ENCODE data around the gene TRABD. TPM values are rescaled to one million over a fixed set of nuclear protein-coding genes. Genes with fewer than 3 reads are reported as not detected.

The TRABD gene
- total RNA-seq, 6 experiments from 2014 or later: 25.0 to 36.0 (median 27.6) TPM

DNA sequence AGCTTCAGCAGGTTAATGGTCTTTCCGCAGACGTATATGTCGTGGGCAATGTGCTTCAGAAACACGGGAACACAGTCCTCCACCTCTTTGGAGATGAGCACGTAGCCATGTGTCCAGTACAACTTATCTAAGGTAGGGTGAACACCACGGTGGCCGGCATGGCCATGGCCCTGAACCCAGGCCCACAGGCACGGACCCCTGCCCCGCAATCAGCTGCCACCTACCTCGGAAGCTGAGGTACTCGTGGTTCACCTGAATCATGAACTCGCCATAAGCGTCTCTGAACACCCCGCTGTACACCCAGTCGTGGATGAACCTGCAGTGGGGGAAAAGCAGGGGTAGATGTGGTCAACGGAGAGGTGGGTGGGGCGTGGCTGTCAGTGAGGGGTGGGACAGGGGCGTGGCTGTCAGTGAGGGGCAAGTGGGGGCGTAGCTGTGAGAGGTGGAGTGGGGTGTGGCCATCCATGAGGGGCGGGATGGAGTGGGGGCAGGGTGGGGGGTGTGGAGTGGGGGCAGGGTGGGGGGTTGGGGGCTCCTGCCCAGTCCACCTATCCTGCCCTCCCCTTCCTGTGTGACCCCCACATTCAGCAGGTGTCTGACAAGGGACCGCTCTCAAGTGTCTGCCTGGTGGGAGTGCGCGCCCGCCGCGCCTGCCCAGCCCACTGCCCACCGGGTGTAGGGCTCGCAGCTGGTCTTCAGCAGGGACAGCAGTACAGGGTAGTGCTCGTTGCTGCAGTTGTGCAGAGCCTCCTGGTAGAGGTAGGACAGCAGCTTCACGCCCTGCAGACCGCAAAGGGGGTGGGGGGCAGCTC is 40.6 kb downstream of the TRABD start:
- Mint-ChIP-seq H3K36me3 (ENCODE audit: low read depth) (peaks cover 13% of the 10 kb centered on the region), H3K4me1 (ENCODE audit: low read depth) (no peaks in the 10 kb centered on the region), H3K27ac (no peak overlapping the region), H3K9me3 (no peaks in the 10 kb centered on the region), H3K4me3 (no peak overlapping the region), H3K27me3 (ENCODE audit: insufficient read depth) (no peaks in the 10 kb centered on the region; the same call in 1 of the 2 replicates)
- DNase-seq: no peak
- no peak for TF ChIP-seq CTCF (IDR thresholded peaks at IDR 0.05)

DNA sequence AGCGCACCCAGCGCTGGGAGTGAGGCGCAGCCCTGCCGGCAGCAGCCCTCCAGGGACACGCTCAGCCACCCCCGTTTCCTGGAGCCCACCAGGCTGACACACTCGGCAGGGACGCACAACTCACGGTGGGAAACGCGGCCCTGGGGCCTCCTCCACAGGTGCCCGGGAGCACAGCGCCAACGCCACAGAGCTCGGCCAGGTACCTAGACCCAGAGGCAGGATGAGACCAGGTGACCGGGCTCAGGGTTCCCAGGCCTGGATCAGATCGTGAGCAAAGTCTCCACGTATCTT is 41.1 kb downstream of the TRABD start:
- H3K9me3 Mint-ChIP-seq: no peaks in the 10 kb centered on the region
- no peak for DNase-seq
- no peak overlapping the region for H3K27ac Mint-ChIP-seq
- no peaks in the 10 kb centered on the region for H3K4me1 Mint-ChIP-seq (ENCODE audit: low read depth)
- H3K27me3 Mint-ChIP-seq (ENCODE audit: insufficient read depth): no peaks in the 10 kb centered on the region; the same call in 1 of the 2 replicates
- H3K36me3 Mint-ChIP-seq (ENCODE audit: low read depth): peaks cover 13% of the 10 kb centered on the region
- H3K4me3 Mint-ChIP-seq: no peak overlapping the region
- TF ChIP-seq CTCF (IDR thresholded peaks at IDR 0.05): no peak

DNA sequence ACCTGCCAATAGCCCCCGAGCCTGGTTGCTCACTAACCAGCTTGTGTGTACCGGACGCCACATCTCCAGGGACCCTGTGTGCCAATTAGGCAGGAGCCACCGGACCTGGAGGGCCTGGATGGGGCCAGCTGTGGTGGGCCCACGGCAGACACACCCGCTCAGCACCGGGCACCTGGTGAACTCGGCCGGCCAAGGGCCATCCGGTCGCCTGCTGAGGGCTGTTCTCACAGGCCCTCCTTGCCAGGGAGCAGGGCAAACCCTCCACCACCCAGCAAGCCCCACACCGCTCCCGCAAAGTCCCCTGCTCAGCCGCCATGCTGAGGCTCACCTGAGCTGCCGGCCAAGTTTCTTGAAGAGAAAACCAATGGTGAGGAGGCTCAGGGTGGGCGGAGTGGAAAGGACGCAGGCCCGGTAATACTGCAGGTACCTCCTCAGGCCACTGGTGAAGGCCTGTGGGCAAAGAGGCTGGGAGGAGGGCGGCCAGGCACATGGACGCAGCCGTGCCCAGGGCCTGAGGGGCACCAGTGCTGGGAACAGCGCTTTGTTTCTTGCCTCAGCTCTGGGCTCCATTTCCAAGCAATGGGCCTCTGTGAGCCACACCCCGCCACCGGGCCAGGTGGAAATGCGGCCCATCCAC is 42.0 kb downstream of the TRABD start:
- TF ChIP-seq CTCF (IDR thresholded peaks at IDR 0.05): no peak
- no peak for DNase-seq
- H3K4me3 Mint-ChIP-seq: no peak overlapping the region
- H3K27me3 Mint-ChIP-seq (ENCODE audit: insufficient read depth): no peaks in the 10 kb centered on the region; the same call in none of the 2 replicates
- H3K36me3 Mint-ChIP-seq (ENCODE audit: low read depth): peaks cover 11% of the 10 kb centered on the region
- no peaks in the 10 kb centered on the region for H3K9me3 Mint-ChIP-seq
- no peak overlapping the region for H3K27ac Mint-ChIP-seq
- H3K4me1 Mint-ChIP-seq (ENCODE audit: low read depth): no peaks in the 10 kb centered on the region

DNA sequence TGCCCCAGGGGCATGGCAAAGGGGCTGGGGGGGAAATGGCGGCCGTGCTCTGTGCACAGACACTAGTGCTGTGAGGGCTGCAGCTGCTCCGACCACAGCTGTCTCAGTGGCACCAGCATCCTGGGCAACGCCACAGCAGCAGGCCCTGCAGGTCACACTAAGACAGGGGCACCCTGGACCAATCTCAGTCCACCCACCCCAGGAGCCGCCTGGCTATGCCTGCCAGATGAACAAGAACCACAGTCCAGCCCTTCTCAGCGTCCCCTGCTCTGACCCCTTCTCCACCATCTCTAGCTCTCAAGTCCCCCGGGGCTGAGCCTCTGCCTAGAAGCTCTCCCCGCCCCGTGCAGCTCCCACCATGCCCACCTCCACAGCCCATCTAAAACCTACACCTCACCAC is 42.7 kb downstream of the TRABD start:
- Mint-ChIP-seq H3K9me3 (no peaks in the 10 kb centered on the region), H3K27ac (no peak overlapping the region), H3K36me3 (ENCODE audit: low read depth) (peaks cover 8% of the 10 kb centered on the region), H3K27me3 (ENCODE audit: insufficient read depth) (no peaks in the 10 kb centered on the region; the same call in none of the 2 replicates), H3K4me3 (no peak overlapping the region), H3K4me1 (ENCODE audit: low read depth) (no peaks in the 10 kb centered on the region)
- no peak for TF ChIP-seq CTCF (IDR thresholded peaks at IDR 0.05)
- no peak for DNase-seq

DNA sequence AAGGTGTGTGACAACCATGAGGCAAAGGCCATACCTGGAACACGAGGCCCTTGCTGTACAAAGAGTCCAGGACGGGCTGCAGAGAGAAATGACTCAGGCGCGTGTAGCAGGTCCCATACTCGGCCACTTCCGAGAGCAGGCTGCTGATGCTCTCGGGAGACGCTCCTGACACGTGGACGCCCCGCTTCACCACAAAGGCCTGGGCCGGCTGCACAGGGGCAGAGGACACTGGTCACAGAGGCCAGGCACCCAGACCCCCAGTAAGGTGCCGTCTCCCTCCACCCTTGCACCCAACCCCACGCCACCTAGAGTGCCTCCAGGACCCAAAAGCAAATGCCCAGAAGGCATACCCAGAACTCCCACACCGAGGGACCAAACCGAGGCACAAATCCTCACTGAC is 43.7 kb downstream of the TRABD start:
- Mint-ChIP-seq H3K4me3 (no peak overlapping the region), H3K36me3 (ENCODE audit: low read depth) (peaks cover 18% of the 10 kb centered on the region), H3K4me1 (ENCODE audit: low read depth) (no peaks in the 10 kb centered on the region), H3K27ac (no peak overlapping the region), H3K27me3 (ENCODE audit: insufficient read depth) (no peaks in the 10 kb centered on the region; the same call in 1 of the 2 replicates), H3K9me3 (no peaks in the 10 kb centered on the region)
- DNase-seq: no peak
- TF ChIP-seq CTCF (IDR thresholded peaks at IDR 0.05): no peak
